Activated CD8-positive, alpha-beta T cell treated with anti-CD3 and anti-CD28 coated beads, Interleukin-2, amount 10 ng/mL, durations not matched to agents 7 days and 5 days (primary cell): ENCODE measurements around the gene FEM1C. TPM values are rescaled to one million over a fixed set of nuclear protein-coding genes. Genes with fewer than 3 reads are reported as not detected.

ENCODE experiments used
- ATAC-seq: fragments of 150-1000 bp; cut with Tn5 transposase; one replicate; pipeline ENCODE4 v1.10.0; 2021; ENCODE audit warnings: moderate library complexity
- CTCF ChIA-PET: fragments of 350-600 bp; sonication (Branson Sonifier 250); formaldehyde crosslinking; loops from one replicate; lab custom pipeline; 2021; ENCODE audit warnings: antibody characterized with exemption; lab: Charles Lee
- POLR2A ChIA-PET: fragments of 350-600 bp; sonication (Branson Sonifier 250); formaldehyde crosslinking; loops from one replicate; lab custom pipeline; 2021; ENCODE audit warnings: antibody characterized with exemption; lab: Charles Lee
- DNase-seq: peaks from one replicate; pipeline ENCODE4 v3.0.0-alpha.2; 2020
- H3K27ac Mint-ChIP-seq: one replicate; pipeline ENCODE4 v1.8.0; 2021; ENCODE audit warnings: mild to moderate bottlenecking, mixed read lengths
- H3K27me3 Mint-ChIP-seq: one replicate; pipeline ENCODE4 v1.8.0; 2021; ENCODE audit warnings: low read depth, mixed read lengths
- H3K36me3 Mint-ChIP-seq: one replicate; pipeline ENCODE4 v1.8.0; 2021; ENCODE audit warnings: low read depth, mixed read lengths
- H3K4me1 Mint-ChIP-seq: one replicate; pipeline ENCODE4 v1.8.0; 2021; ENCODE audit warnings: low read depth, mixed read lengths
- H3K4me3 Mint-ChIP-seq: one replicate; pipeline ENCODE4 v1.8.0; 2021; ENCODE audit warnings: mild to moderate bottlenecking, mixed read lengths
- H3K9me3 Mint-ChIP-seq: one replicate; pipeline ENCODE4 v1.8.0; 2022; ENCODE audit warnings: mixed read lengths; ENCODE audit not compliant: insufficient read depth
- total RNA-seq, 2 experiments: library from RNA; stranded (reverse); gene quantifications; one replicate each; pipeline ENCODE4 v1.2.3, GENCODE V29; 2021

Gene FEM1C
- total RNA-seq, 2 experiments from 2014 or later = 13.6 to 15.0 TPM

DNA sequence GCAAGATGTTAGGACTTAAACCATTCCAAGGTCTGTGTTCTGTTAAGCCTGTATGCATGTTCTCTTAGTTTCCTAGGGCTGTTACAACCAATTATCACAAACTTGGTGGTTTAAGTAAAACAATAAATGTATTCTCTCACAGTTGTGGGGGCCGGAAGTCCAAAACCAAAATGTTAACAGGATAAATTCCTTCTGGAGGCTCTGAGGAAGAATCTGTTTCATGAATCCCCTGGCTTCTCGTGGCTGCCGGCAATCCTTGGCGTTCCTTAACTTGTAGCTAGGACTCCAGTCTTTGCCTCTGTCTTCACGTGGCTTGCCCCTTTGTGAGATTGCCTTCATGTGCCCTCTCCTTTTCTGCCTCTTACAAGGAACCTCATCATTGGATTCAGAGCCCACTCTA lies 30.4 kb downstream of the FEM1C start:
- H3K4me3 Mint-ChIP-seq = no peak overlapping the region
- H3K9me3 Mint-ChIP-seq = peaks cover 3% of the 10 kb centered on the region
- ATAC-seq (no peak), DNase-seq (no peak)
- no peaks in the 10 kb centered on the region for H3K27me3 Mint-ChIP-seq
- H3K36me3 Mint-ChIP-seq = peaks cover 10% of the 10 kb centered on the region
- CTCF ChIA-PET = no interaction called here
- POLR2A ChIA-PET = no interaction called here
- no peak overlapping the region for H3K27ac Mint-ChIP-seq
- no peaks in the 10 kb centered on the region for H3K4me1 Mint-ChIP-seq

DNA sequence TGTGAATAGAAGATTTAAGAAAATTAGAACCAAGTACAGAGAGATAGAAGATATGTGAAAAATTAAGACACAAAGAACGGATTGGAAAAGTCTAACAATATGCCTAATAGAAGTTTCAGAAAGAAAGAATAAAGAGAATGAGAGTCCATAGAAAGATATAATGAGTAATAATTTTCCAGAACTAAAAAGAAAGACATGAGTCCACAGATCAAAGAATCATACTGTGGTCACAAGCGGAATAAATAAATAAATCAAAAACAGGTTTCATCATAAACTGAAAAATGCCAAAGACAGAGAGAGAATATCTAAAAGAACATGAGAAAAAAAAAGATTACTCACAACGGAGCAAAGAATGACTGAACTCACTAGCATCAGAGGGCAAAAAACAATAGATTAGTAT lies 32.9 kb downstream of the FEM1C start:
- H3K4me3 Mint-ChIP-seq = no peak overlapping the region
- no peaks in the 10 kb centered on the region for H3K4me1 Mint-ChIP-seq
- H3K36me3 Mint-ChIP-seq = no peaks in the 10 kb centered on the region
- CTCF ChIA-PET = interaction anchor here (0.7 kb wide), 1 partner anchor 64 kb away, joined by 3 read pairs; no protein-coding TSS in a partner anchor
- H3K27ac Mint-ChIP-seq = no peak overlapping the region
- ATAC-seq (no peak), DNase-seq (no peak)
- POLR2A ChIA-PET = no interaction called here
- peaks cover under 1% of the 10 kb centered on the region for H3K27me3 Mint-ChIP-seq
- H3K9me3 Mint-ChIP-seq = no peaks in the 10 kb centered on the region

DNA sequence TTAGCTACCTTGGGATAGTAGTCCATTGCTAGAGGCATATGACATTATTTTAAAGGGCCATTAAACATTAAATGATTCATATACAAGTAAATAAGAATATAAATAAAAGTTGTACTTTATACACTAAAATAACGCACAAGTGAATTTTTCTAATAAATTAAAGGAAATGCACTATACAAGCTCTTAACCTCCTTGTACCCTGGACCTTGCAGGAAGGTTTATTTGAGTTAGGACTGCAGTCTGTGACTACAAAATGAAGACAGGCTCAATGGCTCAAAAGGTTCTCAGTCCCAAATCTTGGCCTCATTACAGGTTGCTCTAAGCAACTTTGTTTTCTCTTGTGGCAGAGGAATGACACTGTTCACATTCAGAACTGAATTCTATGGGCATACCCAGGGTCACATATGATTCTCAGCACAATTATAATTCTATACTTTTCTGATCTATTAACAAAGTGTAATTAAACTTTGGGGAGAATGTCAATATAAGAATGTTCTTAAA lies 34.4 kb downstream of the FEM1C start:
- CTCF ChIA-PET = no interaction called here
- no peaks in the 10 kb centered on the region for H3K36me3 Mint-ChIP-seq
- DNase-seq = no peak
- H3K27me3 Mint-ChIP-seq = peaks cover 6% of the 10 kb centered on the region
- H3K4me3 Mint-ChIP-seq = no peak overlapping the region
- H3K27ac Mint-ChIP-seq = no peak overlapping the region
- H3K9me3 Mint-ChIP-seq = no peaks in the 10 kb centered on the region
- no peak for ATAC-seq
- no peaks in the 10 kb centered on the region for H3K4me1 Mint-ChIP-seq
- POLR2A ChIA-PET = no interaction called here

DNA sequence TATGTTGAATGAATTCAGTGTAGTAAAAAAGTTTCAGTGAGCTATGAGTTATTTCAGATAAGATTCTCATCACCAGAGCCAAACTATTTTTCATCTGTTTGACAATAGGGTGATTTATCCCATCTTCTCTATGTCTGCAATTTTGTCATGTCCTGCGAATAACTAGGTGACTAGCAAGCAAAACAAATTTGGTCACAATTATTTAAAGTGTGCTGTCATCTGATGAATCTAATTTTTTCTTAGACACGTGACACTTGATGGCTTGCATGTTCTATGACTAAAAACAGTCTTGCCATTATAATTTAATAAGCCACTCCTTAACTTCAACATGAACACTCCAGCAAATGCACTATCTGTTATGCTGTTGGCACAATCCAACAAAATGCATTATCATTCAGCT lies 35.0 kb downstream of the FEM1C start:
- no peak for ATAC-seq
- no peaks in the 10 kb centered on the region for H3K4me1 Mint-ChIP-seq
- POLR2A ChIA-PET = no interaction called here
- H3K36me3 Mint-ChIP-seq = no peaks in the 10 kb centered on the region
- H3K27ac Mint-ChIP-seq = no peak overlapping the region
- CTCF ChIA-PET = no interaction called here
- H3K4me3 Mint-ChIP-seq = no peak overlapping the region
- DNase-seq = no peak
- H3K9me3 Mint-ChIP-seq = no peaks in the 10 kb centered on the region
- H3K27me3 Mint-ChIP-seq = peaks cover 6% of the 10 kb centered on the region

DNA sequence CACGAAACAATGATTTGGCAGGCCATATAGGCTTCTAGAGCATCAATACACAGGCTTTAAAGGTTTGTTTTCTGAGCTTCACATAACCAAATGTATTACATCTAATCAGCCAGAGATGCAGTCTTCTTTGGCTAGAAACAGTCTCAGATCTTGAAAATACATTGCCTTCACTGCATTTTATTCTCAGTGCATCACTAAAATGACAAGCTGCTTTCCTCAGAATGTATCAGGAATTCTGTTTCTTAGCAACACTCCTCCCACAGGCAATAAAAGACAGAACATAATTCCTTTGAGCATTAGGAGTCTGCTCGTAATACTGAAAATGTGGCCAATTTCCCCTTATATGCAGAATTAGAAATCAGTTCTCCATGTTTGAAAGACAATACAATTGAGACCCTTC lies 36.9 kb downstream of the FEM1C start:
- Mint-ChIP-seq H3K4me1 (no peaks in the 10 kb centered on the region), H3K27me3 (peaks cover 10% of the 10 kb centered on the region), H3K36me3 (no peaks in the 10 kb centered on the region), H3K27ac (no peak overlapping the region), H3K9me3 (no peaks in the 10 kb centered on the region), H3K4me3 (no peak overlapping the region)
- ChIA-PET CTCF (interaction anchor here (1.0 kb wide), 1 partner anchor 35 kb away, joined by 4 read pairs; no protein-coding TSS in a partner anchor), POLR2A (no interaction called here)
- no peak for ATAC-seq
- no peak for DNase-seq

DNA sequence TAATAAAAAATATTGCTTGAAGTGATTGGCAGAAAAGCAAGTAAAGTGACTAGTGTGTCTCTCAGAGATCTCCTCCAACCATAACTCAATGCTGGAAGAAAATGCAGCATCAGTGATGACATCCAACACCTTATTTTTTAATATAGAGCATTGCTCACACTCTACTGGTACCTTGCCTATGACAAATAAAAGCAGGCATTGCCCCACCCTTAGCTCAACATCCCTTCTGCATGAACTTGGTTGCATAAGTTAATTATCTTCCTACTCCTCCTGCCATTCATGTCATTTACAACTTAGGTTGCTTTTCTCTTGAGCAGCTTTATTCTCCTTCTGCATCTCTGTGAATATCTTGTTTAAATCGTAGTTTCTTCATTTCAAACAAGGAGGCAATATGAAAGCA lies 41.2 kb downstream of the FEM1C start:
- H3K27ac Mint-ChIP-seq = no peak overlapping the region
- ChIA-PET POLR2A (no interaction called here), CTCF (no interaction called here)
- no peaks in the 10 kb centered on the region for H3K9me3 Mint-ChIP-seq
- no peaks in the 10 kb centered on the region for H3K4me1 Mint-ChIP-seq
- H3K36me3 Mint-ChIP-seq = no peaks in the 10 kb centered on the region
- no peak for DNase-seq
- H3K4me3 Mint-ChIP-seq = no peak overlapping the region
- H3K27me3 Mint-ChIP-seq = peaks cover 17% of the 10 kb centered on the region
- ATAC-seq = no peak

DNA sequence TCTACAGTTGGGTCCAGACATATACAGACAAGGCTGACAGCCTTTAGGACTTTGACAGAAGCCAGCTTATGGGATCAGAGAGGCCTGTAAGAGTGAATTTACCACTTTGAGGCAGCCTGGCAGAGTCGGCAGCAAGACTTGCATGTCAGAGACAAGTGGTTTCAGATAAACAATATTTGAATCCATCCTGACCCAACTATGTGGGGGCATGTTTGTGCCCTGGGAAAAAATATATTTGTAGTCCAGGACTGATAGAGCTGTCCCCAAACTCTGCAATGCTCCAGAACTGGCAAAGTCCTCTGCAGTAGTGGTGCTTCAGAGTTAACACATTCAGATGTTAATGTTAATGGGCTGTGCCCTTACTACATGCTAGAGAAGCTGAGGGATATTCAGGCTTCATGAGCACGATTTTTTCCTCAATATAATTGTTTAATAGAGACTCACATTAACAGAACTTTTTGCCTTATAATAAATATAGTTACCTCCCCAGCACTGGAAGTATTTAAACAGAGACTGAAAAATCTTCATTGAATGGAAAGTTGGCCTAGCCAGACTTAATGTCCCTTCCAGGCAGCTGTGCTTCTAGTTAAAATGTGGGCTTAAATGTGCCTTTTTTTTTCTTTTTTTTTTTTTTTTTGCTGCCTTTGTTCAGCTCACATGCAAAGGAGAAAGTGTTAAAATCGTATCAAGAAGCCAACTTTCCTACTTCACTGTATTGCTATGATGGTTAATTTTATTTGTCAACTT lies 42.9 kb downstream of the FEM1C start:
- no peaks in the 10 kb centered on the region for H3K36me3 Mint-ChIP-seq
- H3K27me3 Mint-ChIP-seq = peaks cover 22% of the 10 kb centered on the region
- no peak overlapping the region for H3K27ac Mint-ChIP-seq
- POLR2A ChIA-PET = no interaction called here
- H3K4me3 Mint-ChIP-seq = no peak overlapping the region
- no peak for DNase-seq
- no peak for ATAC-seq
- CTCF ChIA-PET = no interaction called here
- no peaks in the 10 kb centered on the region for H3K9me3 Mint-ChIP-seq
- no peaks in the 10 kb centered on the region for H3K4me1 Mint-ChIP-seq

DNA sequence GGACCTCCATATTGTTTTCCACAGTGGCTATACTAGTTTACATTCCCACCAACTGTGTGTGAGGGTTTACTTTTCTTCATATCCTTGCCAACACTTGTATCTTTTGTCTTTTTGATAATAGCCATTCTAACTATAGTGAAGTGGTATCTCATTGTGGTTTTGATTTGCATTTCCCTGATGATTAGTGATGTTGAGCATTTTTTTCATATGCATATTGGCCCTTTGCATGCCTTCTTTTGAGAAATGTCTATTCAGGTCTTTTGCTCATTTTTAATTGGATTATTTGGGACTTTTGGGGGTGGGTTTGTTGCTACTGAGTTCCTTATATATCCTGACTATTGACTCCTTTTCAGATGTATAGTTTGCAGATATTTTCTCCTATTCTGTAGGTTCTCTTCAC lies 44.4 kb downstream of the FEM1C start:
- Mint-ChIP-seq H3K4me1 (no peaks in the 10 kb centered on the region), H3K27ac (no peak overlapping the region), H3K27me3 (peaks cover 20% of the 10 kb centered on the region), H3K9me3 (no peaks in the 10 kb centered on the region), H3K36me3 (no peaks in the 10 kb centered on the region), H3K4me3 (no peak overlapping the region)
- ATAC-seq = no peak
- no peak for DNase-seq
- CTCF ChIA-PET = no interaction called here
- POLR2A ChIA-PET = no interaction called here

DNA sequence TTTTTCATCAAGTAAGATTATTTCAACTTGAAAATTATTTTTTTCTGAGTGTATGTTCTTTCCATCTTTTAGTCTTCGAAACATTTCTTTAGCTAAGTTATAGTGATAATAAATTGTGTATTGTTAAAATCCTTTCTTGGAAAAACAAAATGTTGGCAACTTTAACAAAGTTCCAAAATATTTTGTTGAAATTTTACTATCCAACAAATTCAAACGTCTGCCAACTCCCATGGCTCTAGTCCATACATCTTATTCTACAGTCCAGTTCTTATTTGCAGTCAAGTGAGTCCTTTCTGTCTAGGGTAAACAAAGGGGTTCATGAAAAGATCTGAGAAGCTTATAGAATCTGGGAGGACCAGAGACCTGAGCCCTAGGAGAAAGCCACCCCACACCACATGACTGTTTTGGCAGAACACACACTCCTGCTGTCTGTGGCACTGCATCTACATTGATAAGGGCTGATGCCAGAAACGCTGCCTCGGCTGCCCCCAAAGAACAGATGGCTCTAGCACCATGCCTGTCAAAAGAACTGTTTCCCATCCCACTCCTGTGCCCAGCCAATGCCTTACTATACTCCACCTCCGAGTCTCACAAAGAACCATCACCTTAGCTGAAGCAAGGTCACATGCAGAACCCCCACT lies 47.5 kb downstream of the FEM1C start:
- no peaks in the 10 kb centered on the region for H3K4me1 Mint-ChIP-seq
- ChIA-PET CTCF (no interaction called here), POLR2A (no interaction called here)
- DNase-seq = no peak
- H3K9me3 Mint-ChIP-seq = no peaks in the 10 kb centered on the region
- no peak for ATAC-seq
- no peaks in the 10 kb centered on the region for H3K36me3 Mint-ChIP-seq
- peaks cover 29% of the 10 kb centered on the region for H3K27me3 Mint-ChIP-seq
- no peak overlapping the region for H3K27ac Mint-ChIP-seq
- H3K4me3 Mint-ChIP-seq = no peak overlapping the region

DNA sequence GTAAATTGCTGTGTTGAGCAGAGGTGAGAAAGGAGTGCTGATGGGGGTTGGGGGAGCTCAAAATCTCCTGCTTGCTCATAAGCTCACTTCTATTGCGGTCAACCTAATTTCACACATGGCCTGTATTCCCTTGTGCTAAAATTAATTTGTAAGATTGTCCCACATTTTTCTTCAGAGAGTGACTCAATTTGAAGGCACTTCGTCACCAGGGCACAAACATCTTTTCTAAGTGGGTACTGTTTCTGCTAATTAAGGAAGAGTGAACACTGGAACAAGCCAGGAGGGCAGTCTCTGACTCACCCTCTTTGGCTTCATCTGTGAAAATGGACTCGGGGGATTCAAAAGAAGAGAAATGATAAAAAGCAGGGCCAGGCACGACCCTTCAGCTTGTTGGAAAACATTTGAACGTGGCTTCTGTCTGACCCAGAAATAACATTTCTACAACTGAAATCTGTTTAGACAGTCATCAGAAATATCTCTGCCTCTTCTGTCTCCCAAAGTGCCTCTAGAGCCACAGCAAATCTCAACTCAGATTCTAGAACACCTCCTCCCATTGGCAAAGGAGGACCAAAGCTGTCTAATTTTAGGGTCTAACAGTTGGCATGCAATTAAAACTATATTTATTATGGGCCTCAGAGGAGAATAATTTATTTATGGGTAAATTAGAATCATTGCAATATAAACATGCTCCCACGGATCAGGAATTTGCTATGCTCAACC lies 49.8 kb downstream of the FEM1C start:
- H3K27me3 Mint-ChIP-seq = peaks cover 23% of the 10 kb centered on the region
- ChIA-PET CTCF (no interaction called here), POLR2A (no interaction called here)

DNA sequence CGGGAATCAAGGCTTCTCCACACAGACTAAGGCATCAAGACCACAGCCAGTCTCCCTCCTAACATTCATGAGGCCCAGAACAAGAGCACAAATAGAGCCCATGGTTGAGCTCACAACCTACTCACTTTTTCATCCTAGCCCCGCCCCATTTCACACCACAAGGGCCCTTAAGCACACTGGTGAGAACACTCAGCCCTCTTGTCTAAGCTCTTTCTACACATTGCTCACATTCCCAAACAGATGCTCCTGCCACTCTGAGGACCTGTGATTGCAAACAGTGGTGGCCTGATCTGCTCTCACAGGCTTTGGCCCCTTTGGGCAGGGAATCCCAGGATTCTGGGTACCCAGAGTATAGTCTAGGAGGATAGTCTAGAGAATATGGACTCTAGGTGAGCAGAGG lies 54.0 kb downstream of the FEM1C start:
- DNase-seq (no peak), ATAC-seq (no peak)
- Mint-ChIP-seq H3K27me3 (peaks cover 17% of the 10 kb centered on the region), H3K4me3 (no peak overlapping the region), H3K9me3 (no peaks in the 10 kb centered on the region), H3K36me3 (no peaks in the 10 kb centered on the region), H3K4me1 (no peaks in the 10 kb centered on the region), H3K27ac (no peak overlapping the region)
- ChIA-PET CTCF (no interaction called here), POLR2A (no interaction called here)

More for the DNA sequence above, 49.8 kb downstream of the FEM1C start:
- H3K4me1 Mint-ChIP-seq = no peaks in the 10 kb centered on the region
- DNase-seq = no peak
- H3K4me3 Mint-ChIP-seq = no peak overlapping the region
- no peak for ATAC-seq
- H3K9me3 Mint-ChIP-seq = no peaks in the 10 kb centered on the region
- no peaks in the 10 kb centered on the region for H3K36me3 Mint-ChIP-seq
- H3K27ac Mint-ChIP-seq = no peak overlapping the region

DNA sequence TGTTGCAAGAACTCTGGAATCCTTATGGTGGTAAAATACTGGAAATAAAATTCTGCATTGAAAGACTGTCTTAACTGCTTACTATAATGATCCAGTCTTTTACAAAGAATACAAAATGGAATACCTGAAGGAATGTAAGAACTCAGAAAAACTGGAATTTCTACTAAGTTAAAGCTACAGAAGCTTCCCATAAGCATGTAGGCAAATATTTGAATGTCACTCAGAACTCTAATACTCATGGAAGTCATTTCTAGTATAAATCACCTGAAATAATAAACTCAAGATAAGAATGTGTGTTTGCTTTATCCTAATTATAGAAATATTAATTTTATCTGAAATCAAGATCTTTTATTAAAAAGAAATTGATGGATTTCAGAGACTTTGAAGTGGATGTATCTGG lies 54.8 kb downstream of the FEM1C start:
- Mint-ChIP-seq H3K9me3 (no peaks in the 10 kb centered on the region), H3K27me3 (peaks cover 15% of the 10 kb centered on the region), H3K4me3 (no peak overlapping the region), H3K4me1 (no peaks in the 10 kb centered on the region), H3K36me3 (no peaks in the 10 kb centered on the region), H3K27ac (no peak overlapping the region)
- ATAC-seq (no peak), DNase-seq (no peak)
- POLR2A ChIA-PET = no interaction called here
- CTCF ChIA-PET = no interaction called here
